ENCODE data around the gene LRRC4C. TPM values are rescaled to one million over a fixed set of nuclear protein-coding genes. Genes with fewer than 3 reads are reported as not detected.
A peak's percentile ranks its signal among the peaks of the same experiment; 100 is the strongest.

The LRRC4C gene
- total and polyA plus RNA-seq, 2 experiments from 2014 or later, result 0.35 to 1.1 TPM

DNA sequence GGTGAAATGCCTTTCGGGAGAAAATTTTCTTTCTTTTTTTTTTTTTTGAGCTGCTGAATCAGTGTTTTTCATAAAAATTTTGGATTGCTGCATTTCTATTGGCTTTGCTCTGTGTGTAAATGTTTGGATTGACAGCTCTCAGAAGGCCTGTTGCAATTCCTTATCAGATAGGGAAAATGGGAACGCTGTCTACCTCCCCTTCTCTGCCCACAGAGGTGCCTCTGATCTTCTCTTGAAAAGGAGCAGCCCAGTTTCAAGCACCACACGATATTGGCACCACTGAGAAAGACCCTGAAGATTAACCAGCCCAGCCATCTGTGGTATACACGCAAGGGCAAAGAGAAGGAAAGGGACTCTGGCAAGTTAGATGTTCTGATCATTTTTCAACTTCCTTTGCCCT lies 1272.2 kb downstream of the LRRC4C start (continued):
- TF ChIP-seq EZH2phosphoT487 (IDR thresholded peaks at IDR 0.05; ENCODE audit: unreplicated experiment) (no peak), NANOG (IDR thresholded peaks at IDR 0.05; ENCODE audit: borderline replicate concordance) (no peak)

DNA sequence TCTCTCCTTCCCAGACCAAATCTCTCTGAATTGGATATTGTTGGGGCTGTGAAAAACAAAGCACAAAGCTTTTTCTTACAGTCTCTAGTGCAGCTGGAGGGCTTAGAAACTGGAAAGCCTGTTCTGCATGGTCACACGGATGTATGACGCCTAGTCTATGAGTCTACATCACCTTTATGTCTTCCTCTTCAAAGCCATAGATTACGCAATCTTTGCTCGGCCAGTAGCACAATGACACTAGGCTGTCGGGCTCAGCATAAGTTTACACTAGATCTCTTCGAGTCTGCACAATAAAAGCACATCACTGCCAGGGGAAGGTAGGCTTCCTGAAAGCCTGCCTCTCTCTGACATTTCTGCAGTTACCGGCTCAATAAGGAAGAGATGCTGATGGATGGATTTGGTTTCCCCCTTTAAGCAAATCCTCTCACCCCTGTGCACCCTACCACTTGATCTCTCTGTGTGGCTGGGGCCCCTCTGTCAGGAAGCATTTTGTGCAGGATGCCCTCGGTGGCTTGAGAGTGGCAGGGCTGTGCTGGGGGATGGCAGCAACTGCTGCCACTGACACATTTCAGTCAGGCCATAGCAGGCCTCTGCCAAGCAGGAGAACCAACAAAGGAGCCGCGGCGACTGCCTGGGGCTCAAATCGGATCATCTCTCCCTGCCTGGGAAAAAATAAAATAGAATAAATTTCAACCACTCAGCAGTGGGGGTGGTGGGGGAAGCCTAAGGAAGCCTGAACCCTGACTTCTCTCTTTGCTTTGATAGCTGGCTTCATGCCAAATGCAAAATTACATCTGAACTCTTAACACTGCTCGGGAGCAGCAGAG lies 1272.8 kb downstream of the LRRC4C start:
- Histone ChIP-seq H3K27ac (ENCODE audit: low read depth) (no peak overlapping the region), H2AFZ (peak overlapping the region; percentile 34; the same call in 1 of the 2 replicates), H3K27me3 (ENCODE audit: insufficient read depth) (no peaks in the 10 kb centered on the region; the same call in none of the 2 replicates), H3K79me2 (replicated peaks; ENCODE audit: insufficient read depth) (no peaks in the 10 kb centered on the region), H3K36me3 (ENCODE audit: insufficient read depth) (no peaks in the 10 kb centered on the region), H3K4me2 (no peak overlapping the region), H3F3A (replicated peaks; ENCODE audit: low read depth) (no peaks in the 10 kb centered on the region), H4K20me1 (replicated peaks; ENCODE audit: insufficient read depth) (no peaks in the 10 kb centered on the region), H3K4me3 (no peak overlapping the region), H3K4me1 (ENCODE audit: insufficient read depth) (no peaks in the 10 kb centered on the region), H3K9me2 (ENCODE audit: insufficient read depth) (no peaks in the 10 kb centered on the region)
- ATAC-seq (no peak; the same call in 2 of the 3 replicates), DNase-seq (ENCODE audit: low spot score) (no peak)
- TF ChIP-seq POLR2AphosphoS5 (IDR thresholded peaks at IDR 0.05; ENCODE audit: low read depth), result no peak
- TF ChIP-seq ZNF331 (CRISPR knock-in tag; IDR thresholded peaks at IDR 0.05; ENCODE audit: low read depth), result no peak
- Mint-ChIP-seq H3K4me1 (peaks cover 3% of the 10 kb centered on the region; the same call in 1 of the 3 replicates), H3K4me3 (no peak overlapping the region), H3K9me3 (no peaks in the 10 kb centered on the region), H3K27ac (no peak overlapping the region), H3K27me3 (ENCODE audit: insufficient read depth, low read depth, poor library complexity) (peaks cover 5% of the 10 kb centered on the region), H3K36me3 (ENCODE audit: low read depth) (no peaks in the 10 kb centered on the region)

GRCh38 chr11:40185793-40186192 lies 1273.7 kb downstream of the LRRC4C start:
- Histone ChIP-seq H3K27ac (ENCODE audit: low read depth) (no peak overlapping the region), H3K27me3 (ENCODE audit: insufficient read depth) (no peaks in the 10 kb centered on the region; the same call in none of the 2 replicates), H2AFZ (no peak overlapping the region), H3K9me2 (ENCODE audit: insufficient read depth) (no peaks in the 10 kb centered on the region), H3K4me1 (ENCODE audit: insufficient read depth) (no peaks in the 10 kb centered on the region), H3K4me3 (no peak overlapping the region), H3K36me3 (ENCODE audit: insufficient read depth) (no peaks in the 10 kb centered on the region), H3K79me2 (replicated peaks; ENCODE audit: insufficient read depth) (no peaks in the 10 kb centered on the region), H4K20me1 (replicated peaks; ENCODE audit: insufficient read depth) (no peaks in the 10 kb centered on the region), H3F3A (replicated peaks; ENCODE audit: low read depth) (no peaks in the 10 kb centered on the region), H3K4me2 (no peak overlapping the region)
- H3K36me3 Mint-ChIP-seq (ENCODE audit: low read depth), result no peaks in the 10 kb centered on the region
- peaks cover 3% of the 10 kb centered on the region; the same call in 1 of the 3 replicates for H3K4me1 Mint-ChIP-seq
- H3K27ac Mint-ChIP-seq, result no peak overlapping the region
- H3K9me3 Mint-ChIP-seq, result no peaks in the 10 kb centered on the region
- H3K4me3 Mint-ChIP-seq, result no peak overlapping the region
- TF ChIP-seq, protein P1, sequence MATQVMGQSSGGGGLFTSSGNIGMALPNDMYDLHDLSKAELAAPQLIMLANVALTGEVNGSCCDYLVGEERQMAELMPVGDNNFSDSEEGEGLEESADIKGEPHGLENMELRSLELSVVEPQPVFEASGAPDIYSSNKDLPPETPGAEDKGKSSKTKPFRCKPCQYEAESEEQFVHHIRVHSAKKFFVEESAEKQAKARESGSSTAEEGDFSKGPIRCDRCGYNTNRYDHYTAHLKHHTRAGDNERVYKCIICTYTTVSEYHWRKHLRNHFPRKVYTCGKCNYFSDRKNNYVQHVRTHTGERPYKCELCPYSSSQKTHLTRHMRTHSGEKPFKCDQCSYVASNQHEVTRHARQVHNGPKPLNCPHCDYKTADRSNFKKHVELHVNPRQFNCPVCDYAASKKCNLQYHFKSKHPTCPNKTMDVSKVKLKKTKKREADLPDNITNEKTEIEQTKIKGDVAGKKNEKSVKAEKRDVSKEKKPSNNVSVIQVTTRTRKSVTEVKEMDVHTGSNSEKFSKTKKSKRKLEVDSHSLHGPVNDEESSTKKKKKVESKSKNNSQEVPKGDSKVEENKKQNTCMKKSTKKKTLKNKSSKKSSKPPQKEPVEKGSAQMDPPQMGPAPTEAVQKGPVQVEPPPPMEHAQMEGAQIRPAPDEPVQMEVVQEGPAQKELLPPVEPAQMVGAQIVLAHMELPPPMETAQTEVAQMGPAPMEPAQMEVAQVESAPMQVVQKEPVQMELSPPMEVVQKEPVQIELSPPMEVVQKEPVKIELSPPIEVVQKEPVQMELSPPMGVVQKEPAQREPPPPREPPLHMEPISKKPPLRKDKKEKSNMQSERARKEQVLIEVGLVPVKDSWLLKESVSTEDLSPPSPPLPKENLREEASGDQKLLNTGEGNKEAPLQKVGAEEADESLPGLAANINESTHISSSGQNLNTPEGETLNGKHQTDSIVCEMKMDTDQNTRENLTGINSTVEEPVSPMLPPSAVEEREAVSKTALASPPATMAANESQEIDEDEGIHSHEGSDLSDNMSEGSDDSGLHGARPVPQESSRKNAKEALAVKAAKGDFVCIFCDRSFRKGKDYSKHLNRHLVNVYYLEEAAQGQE (IDR thresholded peaks at IDR 0.05; ENCODE audit: unreplicated experiment), result no peak
- TF ChIP-seq JUNB (IDR thresholded peaks at IDR 0.05; ENCODE audit: unreplicated experiment), result no peak
- TF ChIP-seq, protein P2, sequence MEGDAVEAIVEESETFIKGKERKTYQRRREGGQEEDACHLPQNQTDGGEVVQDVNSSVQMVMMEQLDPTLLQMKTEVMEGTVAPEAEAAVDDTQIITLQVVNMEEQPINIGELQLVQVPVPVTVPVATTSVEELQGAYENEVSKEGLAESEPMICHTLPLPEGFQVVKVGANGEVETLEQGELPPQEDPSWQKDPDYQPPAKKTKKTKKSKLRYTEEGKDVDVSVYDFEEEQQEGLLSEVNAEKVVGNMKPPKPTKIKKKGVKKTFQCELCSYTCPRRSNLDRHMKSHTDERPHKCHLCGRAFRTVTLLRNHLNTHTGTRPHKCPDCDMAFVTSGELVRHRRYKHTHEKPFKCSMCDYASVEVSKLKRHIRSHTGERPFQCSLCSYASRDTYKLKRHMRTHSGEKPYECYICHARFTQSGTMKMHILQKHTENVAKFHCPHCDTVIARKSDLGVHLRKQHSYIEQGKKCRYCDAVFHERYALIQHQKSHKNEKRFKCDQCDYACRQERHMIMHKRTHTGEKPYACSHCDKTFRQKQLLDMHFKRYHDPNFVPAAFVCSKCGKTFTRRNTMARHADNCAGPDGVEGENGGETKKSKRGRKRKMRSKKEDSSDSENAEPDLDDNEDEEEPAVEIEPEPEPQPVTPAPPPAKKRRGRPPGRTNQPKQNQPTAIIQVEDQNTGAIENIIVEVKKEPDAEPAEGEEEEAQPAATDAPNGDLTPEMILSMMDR (conservative IDR thresholded peaks at IDR 0.05; ENCODE audit: low read depth in 2 of 2), result no peak
- no peak for TF ChIP-seq CREB1 (CRISPR knock-in tag; IDR thresholded peaks at IDR 0.05; ENCODE audit: low read depth)
- TF ChIP-seq EZH2 (IDR thresholded peaks at IDR 0.05; ENCODE audit: low read depth, unreplicated experiment), result no peak
- no peak for TF ChIP-seq ZNF331 (CRISPR knock-in tag; IDR thresholded peaks at IDR 0.05; ENCODE audit: low read depth)
- TF ChIP-seq ETS1 (IDR thresholded peaks at IDR 0.05), result no peak
- no peak for TF ChIP-seq ZNF114 (CRISPR knock-in tag; IDR thresholded peaks at IDR 0.05)
- TF ChIP-seq EZH2phosphoT487 (IDR thresholded peaks at IDR 0.05; ENCODE audit: unreplicated experiment), result no peak
- ATAC-seq, result no peak
- DNase-seq (ENCODE audit: low spot score), result no peak
- H3K27me3 Mint-ChIP-seq (ENCODE audit: insufficient read depth, low read depth, poor library complexity), result peaks cover 5% of the 10 kb centered on the region

Data from GM23338 (cell line).